ENCODE results near the gene GALNT2.

Gene GALNT2

GRCh38 chr1:230220478-230220877, 153.4 kb downstream of the GALNT2 start:
- no peak for DNase-seq

GRCh38 chr1:230220907-230221306, 153.9 kb downstream of the GALNT2 start:
- DNase-seq = no peak

GRCh38 chr1:230222678-230223077, 155.6 kb downstream of the GALNT2 start:
- no peak for DNase-seq

- no peak for DNase-seq
These were observed 157.3 kb downstream of the GALNT2 start for GRCh38 chr1:230224101-230224960.

GRCh38 chr1:230226007-230226800, 159.2 kb downstream of the GALNT2 start:
- DNase-seq = no peak

GRCh38 chr1:230226814-230227213, 159.8 kb downstream of the GALNT2 start:
- DNase-seq = no peak

- DNase-seq = no peak
These were observed 161.3 kb downstream of the GALNT2 start for GRCh38 chr1:230228236-230228897.

GRCh38 chr1:230230273-230230672, 163.2 kb downstream of the GALNT2 start:
- DNase-seq = no peak

- DNase-seq = no peak
These were observed 164.1 kb downstream of the GALNT2 start for GRCh38 chr1:230230948-230231773.

GRCh38 chr1:230231774-230232145, 164.7 kb downstream of the GALNT2 start:
- DNase-seq = no peak

- no peak for DNase-seq
These were observed 165.3 kb downstream of the GALNT2 start for GRCh38 chr1:230232371-230232771.

GRCh38 chr1:230233786-230234185, 166.7 kb downstream of the GALNT2 start:
- DNase-seq = no peak

GRCh38 chr1:230235876-230236275, 168.8 kb downstream of the GALNT2 start:
- no peak for DNase-seq

GRCh38 chr1:230236301-230237008, 169.4 kb downstream of the GALNT2 start:
- no peak for DNase-seq

GRCh38 chr1:230237009-230237370, 170.0 kb downstream of the GALNT2 start:
- DNase-seq = no peak

- no peak for DNase-seq
These were observed 170.8 kb downstream of the GALNT2 start for GRCh38 chr1:230237805-230238204.

GRCh38 chr1:230240446-230241086, 173.5 kb downstream of the GALNT2 start:
- no peak for DNase-seq

- no peak for DNase-seq
These were observed 175.3 kb downstream of the GALNT2 start for GRCh38 chr1:230242326-230242725.

GRCh38 chr1:230243146-230243545, 176.1 kb downstream of the GALNT2 start:
- no peak for DNase-seq

- no peak for DNase-seq
These were observed 176.7 kb downstream of the GALNT2 start for GRCh38 chr1:230243583-230244353.

- DNase-seq = no peak
These were observed 179.5 kb downstream of the GALNT2 start for GRCh38 chr1:230246551-230246950.
